SKM-1 (cell line): ENCODE results near the gene CEACAM21.

Source experiments
- DNase-seq: peaks from one replicate; lab custom pipeline; 2025; ENCODE audit not compliant: unreplicated experiment; lab: John Stamatoyannopoulos, UW

The CEACAM21 gene

GRCh38 chr19:41584260-41584810 is 8.4 kb downstream of the CEACAM21 start:
- DNase-seq = no peak

DNA sequence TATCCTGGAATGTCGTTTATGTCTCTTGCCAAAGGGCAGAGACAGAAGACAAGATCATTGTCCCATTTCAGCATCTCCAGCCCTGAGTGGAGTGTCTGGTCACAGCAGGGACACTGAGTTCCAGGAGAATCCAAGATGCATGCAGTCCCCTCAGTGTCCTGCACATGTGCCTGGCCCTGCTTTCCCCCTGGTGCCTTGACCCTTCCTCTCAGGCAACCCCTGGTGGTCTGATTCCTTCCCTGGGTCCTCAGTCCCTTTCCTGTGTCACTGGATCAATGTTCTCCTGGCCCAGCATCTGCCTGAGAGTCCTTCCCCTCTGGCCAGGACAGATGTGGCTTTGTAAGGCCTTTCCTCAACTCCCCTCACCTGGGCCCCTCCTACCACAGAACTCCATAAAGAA is 9.0 kb downstream of the CEACAM21 start:
- DNase-seq = no peak

GRCh38 chr19:41586064-41586463 is 10.1 kb downstream of the CEACAM21 start:
- DNase-seq = no peak

GRCh38 chr19:41587101-41587837 is 11.3 kb downstream of the CEACAM21 start:
- no peak for DNase-seq

DNA sequence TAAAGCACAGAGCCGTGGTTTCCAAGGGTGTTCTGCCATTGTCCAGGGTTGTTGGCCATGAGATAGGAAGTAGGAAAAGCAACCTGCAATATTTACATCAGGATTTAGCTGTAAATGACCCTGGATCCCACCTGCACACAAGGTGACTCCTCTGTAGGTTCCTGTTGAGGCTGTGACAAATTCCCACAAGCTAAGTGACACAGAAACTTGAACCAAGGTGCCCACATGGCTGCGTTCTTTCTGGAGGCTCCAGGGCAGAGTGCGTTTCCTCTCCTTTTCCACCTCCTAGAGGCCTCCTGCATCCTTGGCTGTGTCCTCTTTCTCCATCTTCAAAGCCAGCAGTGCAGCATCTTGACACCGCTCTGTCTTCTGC is 11.9 kb downstream of the CEACAM21 start:
- no peak for DNase-seq

DNA sequence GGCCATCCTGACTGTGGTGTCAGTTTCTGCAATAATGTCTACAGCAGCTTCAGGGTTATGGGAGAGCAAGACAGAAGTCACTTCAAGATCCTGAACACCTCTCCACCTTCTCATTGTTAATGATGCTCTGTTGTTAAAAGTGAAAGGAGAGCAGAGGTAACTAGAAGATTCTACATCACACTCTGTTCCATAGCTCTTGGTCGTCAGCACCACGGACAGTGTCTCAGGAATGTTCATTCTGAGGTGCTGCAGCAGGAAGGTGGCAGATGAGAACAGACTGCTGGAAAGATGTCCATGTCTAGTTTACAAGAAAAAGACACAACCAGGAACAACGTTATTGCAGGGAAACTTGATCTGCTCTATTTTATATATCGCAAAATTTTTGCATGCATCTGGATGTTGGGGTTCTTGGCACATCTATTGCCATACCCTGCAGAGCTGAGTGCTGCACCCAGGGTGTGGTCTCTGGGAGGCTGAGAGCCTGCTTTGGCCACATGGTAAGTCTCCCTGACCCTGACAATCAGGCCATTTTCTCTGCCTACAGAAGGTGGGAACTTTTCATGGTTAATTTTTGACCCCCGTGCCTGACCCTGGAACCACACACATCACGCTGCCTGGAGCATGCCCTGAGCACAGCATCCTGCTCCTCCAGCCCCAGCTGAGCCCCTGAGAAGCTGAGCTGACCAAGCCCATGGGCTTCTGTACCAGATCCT is 12.7 kb downstream of the CEACAM21 start:
- DNase-seq = no peak

GRCh38 chr19:41589371-41589770 is 13.4 kb downstream of the CEACAM21 start:
- DNase-seq = no peak

DNA sequence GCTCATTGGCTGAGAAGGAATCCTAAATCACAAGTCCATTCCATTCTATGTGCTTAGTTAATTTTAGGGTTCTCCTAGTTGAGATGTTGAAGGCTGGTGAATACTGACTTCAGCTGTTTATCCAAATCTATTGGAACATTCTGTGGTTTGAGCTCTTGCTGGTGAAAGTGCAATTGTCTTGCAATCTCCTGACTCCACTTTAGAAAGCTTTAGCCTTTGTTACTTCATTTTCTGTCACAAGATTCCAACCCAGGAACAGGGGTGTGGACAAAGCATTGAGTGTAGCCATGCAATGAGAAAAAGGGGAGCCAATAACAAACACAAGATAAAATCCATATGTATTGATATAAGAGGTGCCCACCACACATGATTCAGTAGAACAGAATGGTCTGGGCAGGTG is 15.0 kb downstream of the CEACAM21 start:
- no peak for DNase-seq

DNA sequence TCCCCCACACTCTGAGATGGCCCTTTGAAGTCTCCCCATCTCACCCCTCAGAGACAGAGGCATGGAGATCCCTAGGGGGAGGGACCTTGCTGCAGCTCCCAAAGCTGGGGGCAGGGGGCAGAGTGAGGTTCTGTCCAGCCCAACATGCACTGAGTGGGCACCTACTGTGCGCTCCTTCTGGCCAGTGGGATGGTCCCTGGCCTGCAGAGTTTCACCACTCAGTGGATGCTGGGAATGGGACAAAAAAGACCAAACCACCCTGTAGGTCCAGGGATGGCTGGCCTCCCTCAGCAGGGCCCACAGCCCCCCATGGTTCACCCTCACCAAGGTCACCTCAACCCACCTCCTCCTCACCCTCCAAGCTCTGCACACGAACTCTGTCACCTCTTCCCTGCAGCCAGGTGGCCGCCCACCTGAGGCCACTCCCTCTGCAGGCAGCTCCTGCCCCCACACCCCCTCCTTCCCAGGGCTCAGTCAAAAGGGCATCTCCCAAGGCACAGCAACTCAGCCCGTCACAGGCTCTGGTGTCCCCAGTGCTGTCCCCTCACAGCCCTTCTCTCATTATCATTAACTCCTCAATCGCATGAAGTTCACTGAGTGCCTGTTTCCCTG is 16.1 kb downstream of the CEACAM21 start:
- no peak for DNase-seq

- no peak for DNase-seq
These were observed 19.4 kb downstream of the CEACAM21 start for GRCh38 chr19:41595258-41595889.

DNA sequence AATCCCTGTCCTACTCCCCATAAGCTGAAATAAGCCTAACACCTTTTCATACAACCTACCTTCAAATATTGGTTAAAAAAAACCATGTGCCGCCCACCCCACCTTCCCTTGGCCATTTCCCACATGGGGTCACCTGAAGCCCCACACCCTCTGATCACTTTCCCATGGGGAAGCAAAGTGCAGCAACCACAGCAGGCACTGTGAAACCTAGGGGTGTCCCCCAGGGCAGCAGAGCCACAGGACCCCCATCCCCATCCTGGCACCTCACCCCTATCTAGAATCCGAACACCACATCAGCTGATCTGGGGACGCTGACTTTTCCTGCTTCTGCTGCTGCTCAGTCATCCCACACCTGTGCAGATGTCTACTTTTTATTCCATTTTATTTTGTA is 19.9 kb downstream of the CEACAM21 start:
- DNase-seq = no peak

GRCh38 chr19:41597600-41598041 is 21.7 kb downstream of the CEACAM21 start:
- no peak for DNase-seq

DNA sequence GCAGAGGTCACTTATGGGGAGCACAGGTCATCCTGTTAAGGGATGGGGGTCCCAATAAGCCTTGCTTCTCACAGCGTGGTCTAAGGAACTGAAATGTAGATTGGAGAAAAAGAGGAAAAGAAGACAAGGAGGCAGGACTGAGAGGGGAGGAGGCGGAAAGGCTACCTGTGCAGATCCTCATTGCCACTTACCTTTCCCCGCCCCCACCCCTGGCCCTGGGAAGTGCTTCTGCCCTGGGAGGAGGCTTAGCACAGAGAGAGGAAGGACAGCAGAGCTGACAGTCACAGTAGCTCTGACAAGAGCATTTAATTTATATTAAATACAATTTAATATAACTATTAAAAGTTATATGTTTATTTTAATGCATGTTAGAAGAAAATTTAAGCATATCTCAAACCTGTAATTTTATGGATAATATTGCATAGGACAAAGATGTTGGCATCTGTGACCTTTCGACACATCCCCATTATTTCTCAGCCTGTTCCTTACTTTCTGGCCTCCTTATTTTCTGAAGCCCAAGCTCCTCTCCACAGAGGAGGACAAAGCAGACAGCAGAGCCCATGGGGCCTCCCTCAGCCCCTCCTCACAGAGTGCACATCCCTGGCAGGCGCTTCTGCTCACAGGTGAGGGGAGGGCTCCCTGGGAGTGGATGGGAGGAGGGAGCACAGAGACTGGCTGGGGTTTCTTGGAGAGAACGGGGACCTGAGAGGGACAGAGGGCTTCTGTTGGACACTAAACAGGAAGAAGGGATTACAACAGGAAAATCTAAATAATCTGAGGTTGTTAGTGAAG is 23.4 kb downstream of the CEACAM21 start:
- DNase-seq = no peak

GRCh38 chr19:41601771-41602170 is 25.8 kb downstream of the CEACAM21 start:
- no peak for DNase-seq

- no peak for DNase-seq
These were observed 28.9 kb downstream of the CEACAM21 start for GRCh38 chr19:41604831-41605230.

DNA sequence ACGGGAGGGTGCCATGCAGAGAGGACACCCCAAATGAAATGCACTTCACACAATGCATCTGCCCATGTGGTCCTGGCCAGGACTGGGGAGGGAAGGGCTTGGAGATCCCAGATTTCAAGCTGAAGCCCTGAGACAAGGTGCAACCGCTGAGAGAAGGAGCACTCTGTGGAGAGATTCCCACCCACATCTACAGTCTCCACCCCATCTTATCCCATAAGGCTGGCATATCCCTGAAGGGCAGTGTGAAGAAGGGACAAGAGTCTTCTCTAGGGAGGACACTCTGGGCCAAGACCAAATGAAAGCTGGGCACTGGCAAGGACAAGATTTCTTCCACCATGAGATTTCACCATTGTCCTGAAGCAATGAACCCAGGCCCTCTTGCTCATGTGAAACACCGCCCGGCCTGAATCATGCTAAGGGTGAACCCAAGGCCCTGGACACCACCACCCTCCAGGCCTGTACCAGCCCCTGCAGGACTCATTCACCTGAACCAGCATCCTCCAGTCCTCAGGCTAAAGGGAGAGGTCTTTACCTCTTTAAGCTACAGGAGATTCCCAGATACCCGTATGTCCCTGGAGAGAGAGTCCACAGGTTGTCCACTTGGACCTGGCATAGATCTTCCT is 30.4 kb downstream of the CEACAM21 start:
- no peak for DNase-seq

DNA sequence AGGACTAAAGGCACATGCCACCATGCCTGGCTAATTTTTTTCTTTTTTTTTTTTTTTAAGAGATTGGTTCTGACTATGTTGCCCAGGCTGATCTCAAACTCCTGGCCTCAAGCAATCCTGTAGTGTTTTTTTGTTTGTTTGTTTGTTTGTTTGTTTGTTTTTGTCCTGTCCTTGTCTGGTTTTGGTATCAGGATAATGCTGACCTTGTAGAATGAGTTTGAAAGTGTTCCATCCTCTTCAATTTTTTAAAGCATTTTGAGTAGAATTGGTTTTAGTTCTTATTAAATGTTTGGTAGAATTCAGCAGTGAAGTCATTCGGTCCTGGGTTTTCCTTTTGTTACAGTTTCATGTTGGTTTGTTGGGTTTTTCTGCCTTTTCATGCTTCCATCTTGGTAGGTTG is 31.7 kb downstream of the CEACAM21 start:
- DNase-seq = no peak

- no peak for DNase-seq
These were observed 34.8 kb downstream of the CEACAM21 start for GRCh38 chr19:41610789-41611188.

- no peak for DNase-seq
These were observed 36.5 kb downstream of the CEACAM21 start for GRCh38 chr19:41612483-41612882.

DNA sequence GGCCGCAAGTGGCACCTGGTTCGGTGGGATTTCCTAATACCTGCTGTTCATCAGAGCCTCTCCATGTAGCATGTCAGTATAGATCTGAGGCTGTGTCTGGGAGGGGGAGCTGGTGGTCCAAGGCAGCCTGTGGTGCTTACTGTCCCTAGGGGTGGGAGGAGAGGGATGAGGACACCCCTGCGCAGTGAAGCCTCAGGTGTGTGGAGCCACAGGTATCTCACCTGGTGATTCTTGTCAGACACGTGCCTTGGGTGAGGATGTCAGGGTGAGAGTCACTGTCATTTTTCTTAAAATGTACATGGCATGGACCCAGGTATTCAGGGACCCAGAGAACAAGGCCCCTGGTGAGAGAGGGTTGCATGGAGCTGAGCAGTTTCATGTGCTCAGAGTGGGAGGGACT is 39.2 kb downstream of the CEACAM21 start:
- no peak for DNase-seq
